HG02870 (cell line): ENCODE results near the gene HECTD4.
"Not testable (repeated sequence)": the region's sequence is repeated elsewhere in the genome, so short reads cannot be mapped to it uniquely, and the experiment has no call there.

ENCODE experiments used
- ATAC-seq: cut with Tn5 transposase; IDR thresholded peaks from one replicate; pipeline ENCODE4 v1.9.1; 2021; ENCODE audit warnings: mild to moderate bottlenecking, moderate library complexity; ENCODE audit not compliant: unreplicated experiment

The HECTD4 gene

GRCh38 chr12:112381883-112382796 is at the start of gene HECTD4:
TSS of gene HECTD4 (minus strand) at chr12:112382431. CDS start at chr12:112382128, 303 bp downstream.
- ATAC-seq = peak; percentile 87

- ATAC-seq = no peak
These were observed 49.7 kb upstream of the HECTD4 start for GRCh38 chr12:112431965-112432364.

GRCh38 chr12:112430929-112431328 is 48.7 kb upstream of the HECTD4 start:
- no peak for ATAC-seq

- ATAC-seq = no peak
These were observed 45.5 kb upstream of the HECTD4 start for GRCh38 chr12:112427760-112428159.

- no peak for ATAC-seq
These were observed 43.6 kb upstream of the HECTD4 start for GRCh38 chr12:112425582-112426382.

DNA sequence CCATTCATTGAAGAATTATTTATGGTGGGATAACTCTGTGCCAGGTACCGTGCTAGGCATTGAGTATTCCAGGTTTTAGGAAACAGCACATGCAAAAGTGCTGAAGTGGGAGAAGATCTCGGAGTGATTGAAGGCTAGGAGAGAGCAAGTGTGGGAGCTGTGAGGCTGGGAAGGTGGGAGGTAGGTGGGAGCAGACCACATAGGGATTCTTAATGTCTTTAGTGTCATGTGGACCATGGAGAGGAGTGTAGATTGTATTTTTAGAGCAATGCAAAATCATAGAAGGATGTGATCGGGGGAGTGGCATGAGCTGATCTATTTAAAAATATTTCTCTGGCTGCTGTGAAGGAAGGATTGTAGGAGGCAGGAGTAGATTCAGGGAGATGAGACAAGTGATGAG is 41.9 kb upstream of the HECTD4 start:
- ATAC-seq = no peak

GRCh38 chr12:112422531-112422930 is 40.3 kb upstream of the HECTD4 start:
- ATAC-seq = no peak

DNA sequence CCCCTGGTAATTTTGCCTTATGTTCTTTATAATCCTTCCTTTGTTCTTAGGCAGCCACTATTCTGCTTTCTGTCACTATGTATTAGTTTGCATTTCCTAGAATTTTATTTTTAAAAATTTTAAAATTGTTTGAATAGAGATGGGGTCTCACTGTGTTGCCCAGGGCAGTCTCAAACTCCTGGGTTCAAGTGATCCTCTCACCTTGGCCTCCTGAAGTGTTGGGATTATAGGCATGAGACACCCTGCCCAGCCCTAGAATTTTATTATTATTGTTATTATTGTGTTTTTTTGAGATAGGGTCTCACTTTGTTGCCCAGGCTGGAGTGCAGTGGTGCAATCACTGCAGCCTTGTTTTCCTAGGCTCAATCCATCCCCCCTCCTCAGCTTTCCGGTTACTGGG is 39.1 kb upstream of the HECTD4 start:
- no peak for ATAC-seq

- ATAC-seq = no peak
These were observed 38.5 kb upstream of the HECTD4 start for GRCh38 chr12:112420740-112421139.

- peak; percentile 33 for ATAC-seq
These were observed 37.3 kb upstream of the HECTD4 start for GRCh38 chr12:112419297-112420133.

DNA sequence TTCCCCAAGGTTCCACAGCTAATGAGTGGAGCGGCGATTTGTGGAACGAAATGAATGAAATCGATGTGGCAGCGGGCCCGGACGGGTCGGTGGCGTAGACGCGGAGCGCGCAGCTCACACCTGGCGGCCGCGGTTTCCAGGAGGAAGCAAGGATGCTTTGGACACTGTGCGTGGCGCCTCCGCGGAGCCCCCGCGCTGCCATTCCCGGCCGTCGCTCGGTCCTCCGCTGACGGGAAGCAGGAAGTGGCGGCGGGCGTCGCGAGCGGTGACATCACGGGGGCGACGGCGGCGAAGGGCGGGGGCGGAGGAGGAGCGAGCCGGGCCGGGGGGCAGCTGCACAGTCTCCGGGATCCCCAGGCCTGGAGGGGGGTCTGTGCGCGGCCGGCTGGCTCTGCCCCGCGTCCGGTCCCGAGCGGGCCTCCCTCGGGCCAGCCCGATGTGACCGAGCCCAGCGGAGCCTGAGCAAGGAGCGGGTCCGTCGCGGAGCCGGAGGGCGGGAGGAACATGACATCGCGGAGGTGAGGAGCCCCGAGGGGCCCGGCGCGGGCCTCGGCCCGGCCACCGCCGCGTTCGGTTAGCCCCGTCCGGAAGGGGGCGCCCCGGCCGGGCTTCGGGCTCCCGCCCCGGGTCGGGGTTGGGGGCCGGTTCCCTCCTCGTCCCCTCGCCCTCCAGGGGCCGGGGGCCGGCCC is 36.5 kb upstream of the HECTD4 start, which contains the start of gene PTPN11:
Gene PTPN11, plus strand, starts transcription at position 340 of the 689 bp plus-strand sequence. Its CDS starts 165 bp downstream, at position 505.
- ATAC-seq = peak; percentile 77

- ATAC-seq = no peak
These were observed 36.0 kb upstream of the HECTD4 start for GRCh38 chr12:112418273-112418607.

GRCh38 chr12:112415457-112415856 is 33.2 kb upstream of the HECTD4 start:
- ATAC-seq = not testable (repeated sequence)

DNA sequence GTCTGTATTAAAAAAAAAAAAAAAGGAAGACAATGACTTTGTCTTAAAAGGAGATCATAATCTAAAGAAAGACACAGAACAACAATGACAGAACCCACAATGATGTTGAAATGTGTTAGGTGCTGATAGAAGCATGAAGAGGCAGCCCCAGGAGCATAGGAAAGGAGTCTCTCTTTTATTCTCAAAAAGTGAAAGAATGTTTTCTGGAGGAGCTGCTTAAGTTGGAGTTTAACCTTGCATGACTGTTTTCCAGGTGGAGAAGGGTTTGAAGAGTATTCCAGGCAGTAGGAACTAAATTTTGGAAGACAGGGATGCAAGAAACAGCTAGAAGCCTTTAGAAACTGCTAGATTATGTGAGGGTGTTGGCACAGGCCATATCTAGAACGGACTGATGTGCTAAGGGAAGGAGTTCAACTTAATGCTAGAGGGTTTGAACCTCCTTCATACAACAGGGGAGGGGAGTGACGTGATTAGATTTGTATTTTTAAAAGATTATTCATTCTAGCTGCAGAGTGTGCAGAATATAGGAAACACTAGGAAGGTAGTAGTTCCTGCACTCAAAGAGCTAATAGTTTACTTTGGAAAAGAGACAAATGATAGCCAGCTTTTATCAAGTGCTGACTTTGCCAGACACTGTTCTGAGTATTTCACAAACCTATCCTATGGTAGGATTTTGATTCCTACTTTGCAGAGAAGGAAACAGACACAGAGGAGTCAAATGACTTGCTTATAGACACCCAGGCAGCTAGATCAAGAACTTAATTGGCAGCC is 31.8 kb upstream of the HECTD4 start:
- ATAC-seq = no peak

GRCh38 chr12:112409906-112410244 is 27.6 kb upstream of the HECTD4 start:
- ATAC-seq = no peak

GRCh38 chr12:112409064-112409905 is 27.1 kb upstream of the HECTD4 start, which contains the start of gene RPL6:
TSS of gene RPL6 (minus strand) at chr12:112409605. CDS start at chr12:112408656, 949 bp downstream.
- peak; percentile 85 for ATAC-seq

DNA sequence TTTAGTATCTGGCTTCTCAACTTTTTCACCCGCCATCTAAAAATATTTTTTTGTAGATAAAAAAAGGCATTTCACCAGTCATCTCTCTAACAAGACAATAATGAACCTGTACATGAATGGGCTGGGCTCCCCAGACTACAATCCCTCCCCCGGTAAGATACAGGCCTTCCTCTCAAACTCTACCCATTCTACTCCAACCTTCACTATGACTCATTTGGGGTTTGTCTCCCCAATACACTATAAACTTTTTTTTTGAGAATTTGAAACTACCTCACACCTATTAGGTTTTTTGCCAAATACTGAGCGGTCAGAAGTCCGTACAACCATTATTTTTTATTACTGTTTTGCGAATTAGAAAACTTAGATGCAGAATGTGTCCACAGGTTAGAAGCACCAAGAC is 26.4 kb upstream of the HECTD4 start:
- no peak for ATAC-seq

- ATAC-seq = not testable (repeated sequence)
These were observed 25.5 kb upstream of the HECTD4 start for GRCh38 chr12:112407683-112408082.
